ENCODE data around the gene LHFPL6.

Gene LHFPL6

DNA sequence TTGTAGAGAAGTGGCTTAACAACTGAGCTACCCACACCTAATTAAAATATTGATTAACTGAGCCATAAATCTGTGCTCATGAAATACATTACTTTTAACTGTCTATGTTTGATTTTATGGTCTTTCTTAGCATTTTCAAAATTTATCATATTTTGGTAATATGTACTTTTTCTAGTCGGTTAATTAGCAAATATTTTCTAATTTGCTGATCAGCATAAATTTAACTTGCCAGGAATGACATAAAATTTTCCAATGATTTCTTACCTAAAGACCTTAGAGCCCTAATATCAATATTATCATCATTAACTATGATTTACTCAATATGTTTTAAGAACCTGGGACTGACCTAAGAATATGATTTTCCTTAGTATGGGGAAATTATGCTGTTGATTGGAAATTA lies 32.6 kb upstream of the LHFPL6 start:
- Histone ChIP-seq H3K4me2 (ENCODE audit: low read length) (no peak overlapping the region), H3K27ac (ENCODE audit: low read depth, low read length) (no peak overlapping the region), H3K4ac (ENCODE audit: low read depth, low read length) (no peak overlapping the region), H2BK12ac (ENCODE audit: low read length) (no peak overlapping the region), H3K9ac (ENCODE audit: low read length) (no peak overlapping the region), H2BK120ac (ENCODE audit: insufficient read depth, low read length, poor library complexity) (no peak overlapping the region), H4K12ac (ENCODE audit: low read depth, low read length) (no peak overlapping the region), H4K91ac (ENCODE audit: low read depth, low read length) (no peak overlapping the region), H3K4me1 (ENCODE audit: control insufficient read depth in 1 of 2, insufficient read depth in 2 of 2, low read length in 2 of 2) (no peaks in the 10 kb centered on the region), H3K18ac (ENCODE audit: low read length) (no peak overlapping the region), H3K14ac (ENCODE audit: low read length) (no peak overlapping the region), H3K4me3 (ENCODE audit: low read depth, low read length) (no peak overlapping the region), H3K9me3 (ENCODE audit: insufficient read depth, low read depth, low read length) (no peaks in the 10 kb centered on the region), H4K8ac (ENCODE audit: low read depth, low read length) (no peak overlapping the region), H2BK5ac (ENCODE audit: low read depth, low read length, poor library complexity) (no peak overlapping the region), H2AFZ (ENCODE audit: insufficient read depth, low read length, poor library complexity) (no peak overlapping the region), H3K23ac (ENCODE audit: low read length) (no peak overlapping the region), H3K27me3 (ENCODE audit: insufficient read depth, low read length) (no peaks in the 10 kb centered on the region), H2AK5ac (ENCODE audit: low read length) (no peak overlapping the region), H3K36me3 (ENCODE audit: control insufficient read depth in 1 of 2, insufficient read depth in 2 of 2, low read length in 2 of 2) (no peaks in the 10 kb centered on the region), H3K79me1 (ENCODE audit: low read length) (no peaks in the 10 kb centered on the region), H3K79me2 (ENCODE audit: control insufficient read depth, insufficient read depth, low read length, poor library complexity) (no peaks in the 10 kb centered on the region)
- WGBS (ENCODE audit: extremely low coverage, insufficient coverage, insufficient read length): no CpG with 5 or more reads among the region's 1 CpG
- no peak for DNase-seq

DNA sequence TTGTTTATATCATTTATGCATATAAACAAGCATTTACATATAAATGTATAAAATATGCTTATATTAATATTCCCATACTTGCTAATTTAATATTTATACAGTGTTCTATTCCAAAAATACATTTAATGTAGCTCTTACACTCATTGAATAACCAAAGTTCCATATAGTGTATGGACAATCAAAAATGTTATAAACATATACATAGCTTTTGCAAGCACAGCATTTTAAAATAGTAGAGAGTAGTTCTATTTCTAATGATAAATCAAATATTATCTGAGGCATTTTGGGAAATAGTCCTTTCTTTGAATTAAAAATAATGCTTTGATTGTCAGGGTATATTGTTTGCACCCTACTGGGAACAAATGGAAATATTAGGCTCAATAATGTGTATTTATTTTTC lies 30.0 kb upstream of the LHFPL6 start:
- H3K14ac ChIP-seq (ENCODE audit: low read length): no peak overlapping the region
- no peak for DNase-seq
- no peaks in the 10 kb centered on the region for H3K79me2 ChIP-seq (ENCODE audit: control insufficient read depth, insufficient read depth, low read length, poor library complexity)
- no peak overlapping the region for H4K8ac ChIP-seq (ENCODE audit: low read depth, low read length)
- H2BK12ac ChIP-seq (ENCODE audit: low read length): no peak overlapping the region
- no peaks in the 10 kb centered on the region for H3K4me1 ChIP-seq (ENCODE audit: control insufficient read depth in 1 of 2, insufficient read depth in 2 of 2, low read length in 2 of 2)
- no peak overlapping the region for H2BK5ac ChIP-seq (ENCODE audit: low read depth, low read length, poor library complexity)
- H3K4ac ChIP-seq (ENCODE audit: low read depth, low read length): no peak overlapping the region
- no peak overlapping the region for H2BK120ac ChIP-seq (ENCODE audit: insufficient read depth, low read length, poor library complexity)
- no peak overlapping the region for H4K91ac ChIP-seq (ENCODE audit: low read depth, low read length)
- H4K12ac ChIP-seq (ENCODE audit: low read depth, low read length): no peak overlapping the region
- no peak overlapping the region for H3K18ac ChIP-seq (ENCODE audit: low read length)
- H3K4me3 ChIP-seq (ENCODE audit: low read depth, low read length): no peak overlapping the region
- no peaks in the 10 kb centered on the region for H3K9me3 ChIP-seq (ENCODE audit: insufficient read depth, low read depth, low read length)
- H2AFZ ChIP-seq (ENCODE audit: insufficient read depth, low read length, poor library complexity): no peak overlapping the region
- no peaks in the 10 kb centered on the region for H3K36me3 ChIP-seq (ENCODE audit: control insufficient read depth in 1 of 2, insufficient read depth in 2 of 2, low read length in 2 of 2)
- no peaks in the 10 kb centered on the region for H3K79me1 ChIP-seq (ENCODE audit: low read length)
- H3K4me2 ChIP-seq (ENCODE audit: low read length): no peak overlapping the region
- H3K9ac ChIP-seq (ENCODE audit: low read length): no peak overlapping the region
- no peak overlapping the region for H3K23ac ChIP-seq (ENCODE audit: low read length)
- no peak overlapping the region for H3K27ac ChIP-seq (ENCODE audit: low read depth, low read length)
- no peak overlapping the region for H2AK5ac ChIP-seq (ENCODE audit: low read length)
- no peaks in the 10 kb centered on the region for H3K27me3 ChIP-seq (ENCODE audit: insufficient read depth, low read length)

DNA sequence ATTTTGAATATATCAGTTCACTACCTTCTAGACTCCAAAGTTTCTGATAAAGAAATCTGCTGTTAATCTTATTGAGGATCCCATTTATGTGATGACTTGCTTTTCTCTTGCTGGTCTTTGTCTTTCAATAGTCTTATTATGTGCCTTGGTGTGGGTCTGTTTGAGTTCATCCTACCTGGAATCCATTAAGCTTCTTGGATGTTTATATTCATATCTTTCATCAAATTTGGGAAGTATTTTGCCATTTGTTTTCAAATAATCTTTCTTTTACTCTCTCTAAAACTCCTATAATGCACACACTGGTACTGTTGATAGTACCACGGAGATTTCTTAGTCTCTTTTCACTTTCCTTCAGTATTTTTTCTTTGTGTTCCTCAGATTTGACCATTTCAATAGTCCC lies 28.3 kb upstream of the LHFPL6 start:
- no peak overlapping the region for H2BK5ac ChIP-seq (ENCODE audit: low read depth, low read length, poor library complexity)
- no peaks in the 10 kb centered on the region for H3K27me3 ChIP-seq (ENCODE audit: insufficient read depth, low read length)
- H2BK12ac ChIP-seq (ENCODE audit: low read length): no peak overlapping the region
- H3K9ac ChIP-seq (ENCODE audit: low read length): no peak overlapping the region
- no peaks in the 10 kb centered on the region for H3K79me2 ChIP-seq (ENCODE audit: control insufficient read depth, insufficient read depth, low read length, poor library complexity)
- H4K8ac ChIP-seq (ENCODE audit: low read depth, low read length): no peak overlapping the region
- H4K12ac ChIP-seq (ENCODE audit: low read depth, low read length): no peak overlapping the region
- DNase-seq: no peak
- no peak overlapping the region for H3K4me2 ChIP-seq (ENCODE audit: low read length)
- H3K4ac ChIP-seq (ENCODE audit: low read depth, low read length): no peak overlapping the region
- no peaks in the 10 kb centered on the region for H3K9me3 ChIP-seq (ENCODE audit: insufficient read depth, low read depth, low read length)
- H3K23ac ChIP-seq (ENCODE audit: low read length): no peak overlapping the region
- no peak overlapping the region for H3K14ac ChIP-seq (ENCODE audit: low read length)
- no peaks in the 10 kb centered on the region for H3K79me1 ChIP-seq (ENCODE audit: low read length)
- no peak overlapping the region for H3K18ac ChIP-seq (ENCODE audit: low read length)
- WGBS (ENCODE audit: extremely low coverage, insufficient coverage, insufficient read length): no CpG with 5 or more reads among the region's 1 CpG
- no peaks in the 10 kb centered on the region for H3K4me1 ChIP-seq (ENCODE audit: control insufficient read depth in 1 of 2, insufficient read depth in 2 of 2, low read length in 2 of 2)
- no peak overlapping the region for H4K91ac ChIP-seq (ENCODE audit: low read depth, low read length)
- no peak overlapping the region for H2AFZ ChIP-seq (ENCODE audit: insufficient read depth, low read length, poor library complexity)
- H3K4me3 ChIP-seq (ENCODE audit: low read depth, low read length): no peak overlapping the region
- H2AK5ac ChIP-seq (ENCODE audit: low read length): no peak overlapping the region
- H2BK120ac ChIP-seq (ENCODE audit: insufficient read depth, low read length, poor library complexity): no peak overlapping the region
- no peak overlapping the region for H3K27ac ChIP-seq (ENCODE audit: low read depth, low read length)
- H3K36me3 ChIP-seq (ENCODE audit: control insufficient read depth in 1 of 2, insufficient read depth in 2 of 2, low read length in 2 of 2): no peaks in the 10 kb centered on the region

- Histone ChIP-seq H3K79me2 (ENCODE audit: control insufficient read depth, insufficient read depth, low read length, poor library complexity) (no peaks in the 10 kb centered on the region), H3K27me3 (ENCODE audit: insufficient read depth, low read length) (no peaks in the 10 kb centered on the region), H3K79me1 (ENCODE audit: low read length) (no peaks in the 10 kb centered on the region), H4K8ac (ENCODE audit: low read depth, low read length) (no peak overlapping the region), H2BK120ac (ENCODE audit: insufficient read depth, low read length, poor library complexity) (no peak overlapping the region), H3K18ac (ENCODE audit: low read length) (no peak overlapping the region), H3K14ac (ENCODE audit: low read length) (no peak overlapping the region), H3K4me1 (ENCODE audit: control insufficient read depth in 1 of 2, insufficient read depth in 2 of 2, low read length in 2 of 2) (no peaks in the 10 kb centered on the region), H4K12ac (ENCODE audit: low read depth, low read length) (no peak overlapping the region), H3K4me2 (ENCODE audit: low read length) (no peak overlapping the region), H3K4me3 (ENCODE audit: low read depth, low read length) (no peak overlapping the region), H4K91ac (ENCODE audit: low read depth, low read length) (no peak overlapping the region), H3K9me3 (ENCODE audit: insufficient read depth, low read depth, low read length) (no peaks in the 10 kb centered on the region), H2BK5ac (ENCODE audit: low read depth, low read length, poor library complexity) (no peak overlapping the region), H2AFZ (ENCODE audit: insufficient read depth, low read length, poor library complexity) (no peak overlapping the region), H3K36me3 (ENCODE audit: control insufficient read depth in 1 of 2, insufficient read depth in 2 of 2, low read length in 2 of 2) (no peaks in the 10 kb centered on the region), H3K27ac (ENCODE audit: low read depth, low read length) (no peak overlapping the region), H3K23ac (ENCODE audit: low read length) (no peak overlapping the region), H3K4ac (ENCODE audit: low read depth, low read length) (no peak overlapping the region), H3K9ac (ENCODE audit: low read length) (no peak overlapping the region), H2BK12ac (ENCODE audit: low read length) (no peak overlapping the region), H2AK5ac (ENCODE audit: low read length) (no peak overlapping the region)
- WGBS (ENCODE audit: extremely low coverage, insufficient coverage, insufficient read length): no CpG with 5 or more reads among the region's 1 CpG
- peak; percentile 44 to 90 for DNase-seq
Observed at GRCh38 chr13:39623466-39623865, 20.5 kb upstream of the LHFPL6 start.

- H3K36me3 ChIP-seq (ENCODE audit: control insufficient read depth in 1 of 2, insufficient read depth in 2 of 2, low read length in 2 of 2): no peaks in the 10 kb centered on the region
- H2BK120ac ChIP-seq (ENCODE audit: insufficient read depth, low read length, poor library complexity): no peak overlapping the region
- H4K12ac ChIP-seq (ENCODE audit: low read depth, low read length): no peak overlapping the region
- peak; percentile 30 to 68 for DNase-seq
- no peak overlapping the region for H3K14ac ChIP-seq (ENCODE audit: low read length)
- H3K27me3 ChIP-seq (ENCODE audit: insufficient read depth, low read length): no peaks in the 10 kb centered on the region
- no peak overlapping the region for H2BK12ac ChIP-seq (ENCODE audit: low read length)
- no peak overlapping the region for H2AFZ ChIP-seq (ENCODE audit: insufficient read depth, low read length, poor library complexity)
- no peak overlapping the region for H3K23ac ChIP-seq (ENCODE audit: low read length)
- no peaks in the 10 kb centered on the region for H3K79me2 ChIP-seq (ENCODE audit: control insufficient read depth, insufficient read depth, low read length, poor library complexity)
- no peaks in the 10 kb centered on the region for H3K79me1 ChIP-seq (ENCODE audit: low read length)
- no peak overlapping the region for H4K8ac ChIP-seq (ENCODE audit: low read depth, low read length)
- H2AK5ac ChIP-seq (ENCODE audit: low read length): no peak overlapping the region
- H3K9ac ChIP-seq (ENCODE audit: low read length): no peak overlapping the region
- H3K18ac ChIP-seq (ENCODE audit: low read length): no peak overlapping the region
- H3K4ac ChIP-seq (ENCODE audit: low read depth, low read length): no peak overlapping the region
- no CpG with 5 or more reads among the region's 1 CpG for WGBS (ENCODE audit: extremely low coverage, insufficient coverage, insufficient read length)
- H2BK5ac ChIP-seq (ENCODE audit: low read depth, low read length, poor library complexity): no peak overlapping the region
- no peak overlapping the region for H3K4me3 ChIP-seq (ENCODE audit: low read depth, low read length)
- no peak overlapping the region for H3K27ac ChIP-seq (ENCODE audit: low read depth, low read length)
- H3K4me1 ChIP-seq (ENCODE audit: control insufficient read depth in 1 of 2, insufficient read depth in 2 of 2, low read length in 2 of 2): no peaks in the 10 kb centered on the region
- no peak overlapping the region for H4K91ac ChIP-seq (ENCODE audit: low read depth, low read length)
- H3K4me2 ChIP-seq (ENCODE audit: low read length): no peak overlapping the region
- no peaks in the 10 kb centered on the region for H3K9me3 ChIP-seq (ENCODE audit: insufficient read depth, low read depth, low read length)
Observed at GRCh38 chr13:39618561-39618960, 15.6 kb upstream of the LHFPL6 start.

All from trophoblast cell (in vitro differentiated cells and primary cell).